SKM-1 treated with dmso at 0.1 percent for 144 hours (cell line): ENCODE results near the gene HDAC4.

ENCODE experiments used
- DNase-seq: peaks from one replicate; lab custom pipeline; 2025; ENCODE audit not compliant: unreplicated experiment; lab: John Stamatoyannopoulos, UW

The HDAC4 gene

GRCh38 chr2:239398521-239398921, 2.3 kb downstream of the HDAC4 start:
- no peak for DNase-seq

- DNase-seq = no peak
These were observed 2.8 kb downstream of the HDAC4 start for GRCh38 chr2:239397931-239398471.

GRCh38 chr2:239396881-239397681, 3.7 kb downstream of the HDAC4 start:
- no peak for DNase-seq

- no peak for DNase-seq
These were observed 5.3 kb downstream of the HDAC4 start for GRCh38 chr2:239395524-239395923.

GRCh38 chr2:239394978-239395377, 5.8 kb downstream of the HDAC4 start:
- DNase-seq = no peak

GRCh38 chr2:239394346-239394945, 6.4 kb downstream of the HDAC4 start:
- DNase-seq = no peak

- no peak for DNase-seq
These were observed 6.9 kb downstream of the HDAC4 start for GRCh38 chr2:239393941-239394340.

- DNase-seq = no peak
These were observed 7.4 kb downstream of the HDAC4 start for GRCh38 chr2:239393388-239393940.

GRCh38 chr2:239392688-239393387, 8.0 kb downstream of the HDAC4 start:
- no peak for DNase-seq

GRCh38 chr2:239392072-239392357, 8.8 kb downstream of the HDAC4 start:
- no peak for DNase-seq

- DNase-seq = no peak
These were observed 9.3 kb downstream of the HDAC4 start for GRCh38 chr2:239391286-239392071.

GRCh38 chr2:239390546-239391285, 10.1 kb downstream of the HDAC4 start:
- DNase-seq = no peak

GRCh38 chr2:239389414-239390329, 11.1 kb downstream of the HDAC4 start:
- no peak for DNase-seq

- DNase-seq = no peak
These were observed 12.3 kb downstream of the HDAC4 start for GRCh38 chr2:239388236-239389151.

- no peak for DNase-seq
These were observed 13.0 kb downstream of the HDAC4 start for GRCh38 chr2:239387811-239388210.

GRCh38 chr2:239386872-239387445, 13.9 kb downstream of the HDAC4 start:
- no peak for DNase-seq

GRCh38 chr2:239386001-239386670, 14.7 kb downstream of the HDAC4 start:
- DNase-seq = no peak
